Loucy (cell line): Measurements from ENCODE around the gene NEFH.

Experiments
- H2AFZ ChIP-seq: fragments of 200-600 bp; sonication (generic); 2 replicates; pipeline ENCODE4 v1.6.0; 2016; ENCODE audit warnings: antibody characterized with exemption, mild to moderate bottlenecking, low read length, moderate library complexity
- H3F3A ChIP-seq: fragments of 200-600 bp; 2 replicates; pipeline ENCODE4 v1.6.0; 2016; ENCODE audit warnings: antibody characterized with exemption, low read depth, mild to moderate bottlenecking
- H3K27me3 ChIP-seq: fragments of 200-600 bp; sonication (generic); 2 replicates; pipeline ENCODE4 v1.6.1; 2014; ENCODE audit warnings: low read length, mild to moderate bottlenecking; ENCODE audit not compliant: insufficient read depth, poor library complexity, severe bottlenecking
- H3K36me3 ChIP-seq: fragments of 200-600 bp; sonication (generic); 2 replicates; pipeline ENCODE4 v1.6.1; 2016; ENCODE audit warnings: low read length; ENCODE audit not compliant: insufficient read depth
- H3K4me1 ChIP-seq: fragments of 200-600 bp; sonication (generic); 2 replicates; pipeline ENCODE4 v1.5.1; 2014; ENCODE audit warnings: low read length, mild to moderate bottlenecking; ENCODE audit not compliant: insufficient read depth, poor library complexity, severe bottlenecking
- H3K4me2 ChIP-seq: fragments of 200-600 bp; sonication (generic); 2 replicates; pipeline ENCODE4 v1.6.0; 2014; ENCODE audit warnings: antibody characterized with exemption, low read length, low read depth, mild to moderate bottlenecking; ENCODE audit not compliant: poor library complexity, severe bottlenecking
- H3K4me3 ChIP-seq: fragments of 200-600 bp; sonication (generic); 2 replicates; pipeline ENCODE4 v1.5.1; 2014; ENCODE audit warnings: low read length, mild to moderate bottlenecking, mixed read lengths; ENCODE audit not compliant: poor library complexity, severe bottlenecking
- H3K79me2 ChIP-seq: fragments of 200-600 bp; sonication (generic); 2 replicates; pipeline ENCODE4 v1.6.1; 2014; ENCODE audit warnings: low read length; ENCODE audit not compliant: insufficient read depth
- H3K9ac ChIP-seq: fragments of 200-600 bp; sonication (generic); 2 replicates; pipeline ENCODE4 v1.6.0; 2014; ENCODE audit warnings: mild to moderate bottlenecking, low read depth, low read length, moderate library complexity; ENCODE audit not compliant: poor library complexity, severe bottlenecking
- H3K9me2 ChIP-seq: fragments of 200-600 bp; sonication (generic); replicated peaks from 2 replicates; pipeline ENCODE4 v1.6.1; 2016; ENCODE audit warnings: low read depth, low read length, mixed read lengths
- H3K9me3 ChIP-seq: fragments of 200-600 bp; sonication (generic); 2 replicates; pipeline ENCODE4 v1.6.1; 2014; ENCODE audit warnings: mild to moderate bottlenecking, antibody characterized with exemption, low read length, low read depth; ENCODE audit not compliant: insufficient read depth
- H4K20me1 ChIP-seq: fragments of 200-600 bp; sonication (generic); 2 replicates; pipeline ENCODE4 v1.6.0; 2014; ENCODE audit warnings: antibody characterized with exemption, low read length, mild to moderate bottlenecking; ENCODE audit not compliant: insufficient read depth, poor library complexity, severe bottlenecking
- CTCF ChIP-seq: fragments of 200-600 bp; sonication (generic); conservative IDR thresholded peaks from 2 replicates; pipeline ENCODE4 v1.5.1; 2014; ENCODE audit warnings: mild to moderate bottlenecking, antibody characterized with exemption, low read length
- EZH2phosphoT487 ChIP-seq: fragments of 200-600 bp; IDR thresholded peaks from 2 replicates; pipeline ENCODE4 v1.6.1; 2018; ENCODE audit warnings: antibody characterized with exemption, mild to moderate bottlenecking, moderate library complexity, borderline replicate concordance

The NEFH gene

GRCh38 chr22:29451863-29452262 is 28.2 kb upstream of the NEFH start:
- no peaks in the 10 kb centered on the region for H3K27me3 ChIP-seq
- H4K20me1 ChIP-seq = no peaks in the 10 kb centered on the region
- H3K79me2 ChIP-seq = no peaks in the 10 kb centered on the region
- H3F3A ChIP-seq = no peaks in the 10 kb centered on the region
- no peak overlapping the region for H3K4me3 ChIP-seq
- no peak overlapping the region for H2AFZ ChIP-seq
- no peak overlapping the region for H3K4me2 ChIP-seq
- H3K9ac ChIP-seq = no peak overlapping the region
- no peaks in the 10 kb centered on the region for H3K36me3 ChIP-seq
- no peaks in the 10 kb centered on the region for H3K9me3 ChIP-seq
- TF ChIP-seq EZH2phosphoT487 (no peak), CTCF (no peak)
- H3K9me2 ChIP-seq = no peaks in the 10 kb centered on the region
- H3K4me1 ChIP-seq = no peaks in the 10 kb centered on the region

- H2AFZ ChIP-seq = no peak overlapping the region
- H3K4me2 ChIP-seq = no peak overlapping the region
- H3F3A ChIP-seq = no peaks in the 10 kb centered on the region
- H3K9me2 ChIP-seq = no peaks in the 10 kb centered on the region
- no peaks in the 10 kb centered on the region for H3K36me3 ChIP-seq
- TF ChIP-seq CTCF = no peak
- no peak for TF ChIP-seq EZH2phosphoT487
- no peaks in the 10 kb centered on the region for H3K27me3 ChIP-seq
- no peaks in the 10 kb centered on the region for H4K20me1 ChIP-seq
- no peak overlapping the region for H3K9ac ChIP-seq
- no peaks in the 10 kb centered on the region for H3K9me3 ChIP-seq
- no peaks in the 10 kb centered on the region for H3K4me1 ChIP-seq
- H3K4me3 ChIP-seq = no peak overlapping the region
- H3K79me2 ChIP-seq = no peaks in the 10 kb centered on the region
These were observed 25.7 kb upstream of the NEFH start for GRCh38 chr22:29454276-29454675.

GRCh38 chr22:29456211-29456671 is 23.8 kb upstream of the NEFH start:
- no peak overlapping the region for H2AFZ ChIP-seq
- H3F3A ChIP-seq = no peaks in the 10 kb centered on the region
- H4K20me1 ChIP-seq = no peaks in the 10 kb centered on the region
- H3K4me1 ChIP-seq = no peaks in the 10 kb centered on the region
- H3K79me2 ChIP-seq = no peaks in the 10 kb centered on the region
- H3K9me2 ChIP-seq = no peaks in the 10 kb centered on the region
- no peak for TF ChIP-seq EZH2phosphoT487
- no peak for TF ChIP-seq CTCF
- H3K27me3 ChIP-seq = no peaks in the 10 kb centered on the region
- H3K4me3 ChIP-seq = no peak overlapping the region
- H3K36me3 ChIP-seq = no peaks in the 10 kb centered on the region
- H3K9me3 ChIP-seq = no peaks in the 10 kb centered on the region
- H3K9ac ChIP-seq = no peak overlapping the region
- no peak overlapping the region for H3K4me2 ChIP-seq
